Stomach (tissue), 4 donors: Measurements from ENCODE around the gene MSX2.

Experiments used
- POLR2A ChIP-seq, 4 donors: fragments of 450-650 bp; IDR thresholded peaks; one replicate each; pipeline ENCODE4 v1.6.1; 2016; ENCODE audit warnings: antibody characterized with exemption in 4 of 4, control low read depth in 2 of 4, mild to moderate bottlenecking in 1 of 4, moderate library complexity in 1 of 4
- POLR2AphosphoS5 ChIP-seq, 3 donors: sonication (generic); formaldehyde crosslinking; IDR thresholded peaks; one replicate each; pipeline ENCODE4 v1.6.1; 2016; ENCODE audit warnings: antibody characterized with exemption in 3 of 3
- TF ChIP-seq, protein P1 (sequence below), 7 experiments: fragments of 450-650 bp in 4 of 7; fragments of 200-600 bp in 3 of 7; sonication (generic) in 3 of 7; IDR thresholded peaks; one replicate each; pipeline ENCODE4 v1.5.1; 2016 to 2019; ENCODE audit warnings: antibody characterized with exemption in 7 of 7, control low read depth in 2 of 7, mild to moderate bottlenecking in 1 of 7

DNA sequence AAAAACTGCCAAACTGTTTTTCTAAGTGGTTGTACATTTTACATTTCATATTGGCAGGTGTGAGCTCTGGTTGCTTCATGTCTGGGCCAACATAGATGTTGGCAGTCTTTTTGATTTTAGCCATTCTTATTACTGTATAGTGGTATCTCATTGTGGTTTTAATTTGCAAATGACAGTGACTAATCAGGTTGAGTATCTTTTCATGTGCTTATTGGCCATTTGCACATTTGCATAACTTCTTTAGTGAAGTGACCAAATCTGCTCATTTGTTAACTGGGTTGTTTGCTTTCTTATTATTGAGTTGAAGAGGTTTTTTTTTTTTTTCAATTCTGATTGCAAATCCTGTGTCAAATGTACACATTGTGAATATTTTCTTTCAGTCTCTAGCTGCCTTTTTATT, 36.9 kb upstream of the MSX2 start:
- TF ChIP-seq, protein P1, sequence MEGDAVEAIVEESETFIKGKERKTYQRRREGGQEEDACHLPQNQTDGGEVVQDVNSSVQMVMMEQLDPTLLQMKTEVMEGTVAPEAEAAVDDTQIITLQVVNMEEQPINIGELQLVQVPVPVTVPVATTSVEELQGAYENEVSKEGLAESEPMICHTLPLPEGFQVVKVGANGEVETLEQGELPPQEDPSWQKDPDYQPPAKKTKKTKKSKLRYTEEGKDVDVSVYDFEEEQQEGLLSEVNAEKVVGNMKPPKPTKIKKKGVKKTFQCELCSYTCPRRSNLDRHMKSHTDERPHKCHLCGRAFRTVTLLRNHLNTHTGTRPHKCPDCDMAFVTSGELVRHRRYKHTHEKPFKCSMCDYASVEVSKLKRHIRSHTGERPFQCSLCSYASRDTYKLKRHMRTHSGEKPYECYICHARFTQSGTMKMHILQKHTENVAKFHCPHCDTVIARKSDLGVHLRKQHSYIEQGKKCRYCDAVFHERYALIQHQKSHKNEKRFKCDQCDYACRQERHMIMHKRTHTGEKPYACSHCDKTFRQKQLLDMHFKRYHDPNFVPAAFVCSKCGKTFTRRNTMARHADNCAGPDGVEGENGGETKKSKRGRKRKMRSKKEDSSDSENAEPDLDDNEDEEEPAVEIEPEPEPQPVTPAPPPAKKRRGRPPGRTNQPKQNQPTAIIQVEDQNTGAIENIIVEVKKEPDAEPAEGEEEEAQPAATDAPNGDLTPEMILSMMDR (IDR thresholded peaks at IDR 0.05), result no peak
- TF ChIP-seq POLR2A (IDR thresholded peaks at IDR 0.05) (no peak), POLR2AphosphoS5 (IDR thresholded peaks at IDR 0.05) (no peak)
